Vagina (tissue), 2 donors: Measurements from ENCODE around the gene SLC22A4.

Experiments used
- CTCF ChIP-seq, 3 experiments: fragments of 450-650 bp in 2 of 3; fragments of 200-600 bp in 1 of 3; sonication (generic) in 1 of 3; IDR thresholded peaks; one replicate each; pipeline ENCODE4 v1.5.1; 2017 to 2019; ENCODE audit warnings: antibody characterized with exemption in 3 of 3, mild to moderate bottlenecking in 2 of 3, moderate library complexity in 2 of 3
- POLR2A ChIP-seq, 2 donors: fragments of 450-650 bp; IDR thresholded peaks; one replicate each; pipeline ENCODE4 v1.6.1; 2017; ENCODE audit warnings: antibody characterized with exemption in 2 of 2, mild to moderate bottlenecking in 2 of 2, moderate library complexity in 2 of 2

GRCh38 chr5:132272311-132273210, 21.6 kb upstream of the SLC22A4 start:
- TF ChIP-seq CTCF (IDR thresholded peaks at IDR 0.05) = peak; percentile 65 to 71 (median 70)
- TF ChIP-seq POLR2A (IDR thresholded peaks at IDR 0.05) = no peak
